OCI-LY1 (cell line): ENCODE results near the gene RMND5B.

Source experiments
- CTCF ChIP-seq: fragments of 200-600 bp; sonication (generic), shearing (Covaris generic); IDR thresholded peaks from 2 replicates; pipeline ENCODE4 v1.5.1; 2017; ENCODE audit warnings: mild to moderate bottlenecking, antibody characterized with exemption, low read length, moderate library complexity, mixed read lengths
- EZH2 ChIP-seq: fragments of 200-600 bp; sonication (generic), shearing (Covaris generic); IDR thresholded peaks from 2 replicates; pipeline ENCODE4 v1.8.0; 2017; ENCODE audit warnings: borderline replicate concordance, mixed run types, mild to moderate bottlenecking, antibody characterized with exemption, low read length, moderate library complexity, mixed read lengths

- TF ChIP-seq CTCF (no peak), EZH2 (no peak)
These were observed 69.0 kb downstream of the RMND5B start for GRCh38 chr5:178199581-178200434.
